ENCODE results near the gene URB1.

Gene URB1

DNA sequence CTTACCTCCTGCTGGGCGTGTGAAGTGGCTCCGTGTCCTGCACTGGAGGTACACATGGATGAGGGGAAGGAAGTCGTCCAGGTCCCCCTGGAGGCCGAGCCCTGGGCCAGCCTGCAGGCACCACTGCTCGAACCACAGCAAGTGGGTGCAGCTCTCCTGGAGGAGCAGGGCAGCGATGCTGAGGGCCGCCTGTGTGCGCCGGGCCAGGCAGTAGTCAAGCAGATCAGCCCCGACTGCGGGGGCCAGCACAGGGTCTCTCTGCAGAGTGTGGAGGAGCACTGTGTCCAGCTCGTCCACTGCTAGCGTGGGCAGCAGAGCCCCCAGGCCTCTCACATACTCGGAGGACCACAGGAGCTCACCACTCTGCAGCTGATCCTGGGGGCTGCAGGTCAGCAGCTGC lies 45.9 kb downstream of the URB1 start:
- no peak for DNase-seq (ENCODE audit: extremely low read depth in 1 of 2, low read depth in 1 of 2)

GRCh38 chr21:32340863-32341848 lies 51.7 kb downstream of the URB1 start:
- DNase-seq (ENCODE audit: extremely low read depth in 1 of 2, low read depth in 1 of 2), result no peak

DNA sequence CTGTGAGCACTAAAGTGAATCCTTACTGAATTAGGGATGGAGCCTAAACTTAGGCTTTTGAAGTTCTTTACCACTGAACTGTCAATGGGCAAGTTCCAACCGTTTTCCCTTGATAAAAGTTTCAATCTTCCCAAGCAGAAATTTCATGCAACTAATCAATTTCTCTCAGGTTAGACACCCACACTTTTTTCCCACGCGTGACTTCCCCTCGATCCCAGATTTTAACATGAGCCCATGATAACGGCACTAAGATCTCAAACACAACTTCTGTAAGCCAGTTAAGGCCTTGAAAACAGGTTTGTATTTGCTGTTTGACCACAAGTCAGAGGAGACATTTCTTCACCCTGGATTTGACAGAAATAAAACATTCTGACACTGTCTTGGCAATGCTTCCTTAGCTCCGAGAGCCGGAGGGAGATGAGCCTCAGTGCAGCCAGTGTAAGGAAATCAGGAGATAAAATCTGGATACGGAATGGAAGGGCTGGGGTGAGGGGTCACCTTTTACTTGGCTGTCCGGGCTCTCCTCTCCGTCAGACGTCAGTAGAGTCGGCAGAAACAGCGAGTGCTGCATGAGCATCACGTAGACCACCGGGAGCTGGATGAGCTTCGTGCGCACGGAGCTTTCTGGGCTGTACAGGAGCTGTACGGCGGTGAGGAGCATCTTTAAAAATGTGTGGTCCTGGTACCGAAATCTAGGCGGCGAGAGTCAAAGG lies 54.4 kb downstream of the URB1 start:
- no peak for DNase-seq (ENCODE audit: extremely low read depth in 1 of 2, low read depth in 1 of 2)

DNA sequence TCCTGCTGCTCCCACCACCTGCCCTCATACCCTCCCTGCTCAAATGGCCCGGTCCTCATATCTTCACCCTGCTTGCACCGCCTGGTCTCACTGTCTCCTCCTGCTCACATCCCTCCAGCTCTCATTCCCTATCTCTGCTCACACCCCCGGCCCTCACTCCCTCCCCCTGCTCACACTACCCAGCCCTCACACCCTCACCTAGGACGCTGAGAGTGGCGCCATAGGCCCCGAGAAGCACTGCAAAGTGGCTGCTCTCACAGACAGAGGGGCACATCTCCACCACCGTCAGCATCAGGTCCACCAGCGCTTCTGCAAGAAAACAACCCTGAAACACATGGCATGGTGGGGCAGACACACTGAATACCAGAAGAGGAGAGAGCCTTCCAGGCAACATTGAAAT lies 55.6 kb downstream of the URB1 start:
- DNase-seq (ENCODE audit: extremely low read depth in 1 of 2, low read depth in 1 of 2), result no peak

- no peak for DNase-seq (ENCODE audit: extremely low read depth in 1 of 2, low read depth in 1 of 2)
These were observed 56.1 kb downstream of the URB1 start for GRCh38 chr21:32336711-32337110.

GRCh38 chr21:32335601-32336575 lies 56.9 kb downstream of the URB1 start:
- DNase-seq (ENCODE audit: extremely low read depth in 1 of 2, low read depth in 1 of 2), result no peak

DNA sequence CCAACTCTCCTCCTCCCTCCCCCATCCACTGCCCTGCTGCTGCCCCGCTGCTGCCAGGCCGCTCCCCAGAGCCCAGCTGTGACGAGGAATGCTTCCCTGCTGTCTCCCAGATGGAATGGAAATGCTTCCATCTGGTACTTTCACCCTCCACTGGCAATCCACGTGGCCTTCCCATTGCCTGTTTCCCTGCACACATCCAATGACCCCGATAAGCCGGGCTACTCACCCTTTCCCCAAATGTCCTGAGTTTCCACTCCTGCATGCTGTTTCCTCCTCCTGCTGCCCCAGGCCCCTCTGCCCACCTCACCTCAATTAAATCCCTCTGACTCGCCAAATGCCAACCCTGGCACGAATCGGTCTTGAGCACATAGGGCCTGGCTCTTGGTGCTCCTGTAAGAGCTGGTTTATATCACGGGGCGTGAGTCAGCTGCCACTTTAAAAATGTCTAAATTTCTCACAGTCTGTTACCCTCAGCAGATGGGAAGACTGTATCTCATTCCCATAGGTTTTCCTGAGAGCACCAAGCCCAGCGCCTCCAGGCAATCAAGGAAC lies 57.8 kb downstream of the URB1 start:
- DNase-seq (ENCODE audit: extremely low read depth in 1 of 2, low read depth in 1 of 2), result no peak

GRCh38 chr21:32333953-32334673 lies 58.7 kb downstream of the URB1 start:
- no peak for DNase-seq (ENCODE audit: extremely low read depth in 1 of 2, low read depth in 1 of 2)

DNA sequence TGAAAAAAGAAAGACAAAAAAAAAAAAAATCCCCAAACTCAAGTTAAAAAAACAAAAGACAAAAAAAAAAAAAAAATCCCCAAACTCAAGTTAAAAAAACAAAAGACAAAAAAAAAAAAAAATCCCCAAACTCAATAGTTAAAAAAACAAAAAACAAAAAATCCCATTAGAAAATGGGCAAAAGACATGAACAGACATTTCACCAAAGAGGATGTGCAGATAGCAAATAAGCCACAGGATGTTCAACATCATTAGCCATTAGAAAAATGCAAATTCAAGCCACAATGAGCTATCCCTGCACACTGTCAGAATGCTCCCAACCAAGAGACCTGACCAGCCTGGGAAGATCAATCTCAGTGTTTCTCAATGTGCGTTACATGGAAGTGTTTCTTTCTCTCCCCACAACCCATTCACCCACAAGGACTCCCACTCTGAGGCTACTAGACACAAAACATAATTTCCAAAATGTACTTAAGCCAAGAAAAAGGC lies 60.3 kb downstream of the URB1 start:
- no peak for DNase-seq (ENCODE audit: extremely low read depth in 1 of 2, low read depth in 1 of 2)

DNA sequence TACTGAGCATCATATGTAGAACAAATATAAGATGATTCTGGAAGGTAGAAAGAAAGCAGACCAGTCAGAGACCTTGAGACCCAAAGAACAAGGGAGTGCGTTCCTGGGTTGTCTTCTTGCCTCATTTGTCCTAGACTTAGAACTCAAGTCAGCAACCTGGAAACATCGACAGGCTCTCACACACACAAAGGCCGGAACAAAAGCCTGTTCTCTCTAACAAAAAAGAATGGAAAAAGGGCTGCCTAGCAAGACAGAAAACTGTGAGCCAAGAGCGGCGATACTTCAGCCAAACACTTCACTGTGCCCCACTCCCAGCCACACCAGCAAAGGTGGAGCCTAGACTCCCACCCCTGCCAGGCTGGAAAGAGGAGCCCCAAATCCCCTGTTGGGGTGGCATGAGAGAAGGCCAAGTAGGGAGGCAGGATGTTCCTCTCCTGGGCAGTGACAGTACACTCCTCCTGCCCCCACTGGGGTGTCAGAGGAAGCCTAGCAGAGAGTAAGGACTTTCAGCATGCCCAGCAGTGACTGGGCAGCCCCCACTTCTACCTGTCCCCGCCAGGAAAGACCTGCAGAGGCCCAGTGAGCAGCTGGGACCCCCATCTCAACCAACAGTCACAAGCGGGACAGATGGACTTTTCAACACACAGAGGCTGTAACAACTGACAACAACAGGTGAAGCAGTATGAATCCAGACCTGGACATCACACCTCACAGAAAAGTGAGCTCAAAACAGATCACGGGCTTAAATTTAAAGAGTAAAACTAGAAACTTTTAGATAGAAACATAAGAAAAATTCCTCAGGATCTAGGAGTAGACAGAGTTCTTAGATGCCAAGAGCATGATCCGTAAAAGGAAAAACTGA lies 61.1 kb downstream of the URB1 start:
- DNase-seq (ENCODE audit: extremely low read depth in 1 of 2, low read depth in 1 of 2), result no peak

- no peak for DNase-seq (ENCODE audit: extremely low read depth in 1 of 2, low read depth in 1 of 2)
These were observed 62.0 kb downstream of the URB1 start for GRCh38 chr21:32330784-32331311.

- no peak for DNase-seq (ENCODE audit: extremely low read depth in 1 of 2, low read depth in 1 of 2)
These were observed 63.0 kb downstream of the URB1 start for GRCh38 chr21:32329776-32330175.

GRCh38 chr21:32329331-32329730 lies 63.5 kb downstream of the URB1 start:
- no peak for DNase-seq (ENCODE audit: extremely low read depth in 1 of 2, low read depth in 1 of 2)

GRCh38 chr21:32328595-32328994 lies 64.2 kb downstream of the URB1 start:
- DNase-seq (ENCODE audit: extremely low read depth in 1 of 2, low read depth in 1 of 2), result no peak

DNA sequence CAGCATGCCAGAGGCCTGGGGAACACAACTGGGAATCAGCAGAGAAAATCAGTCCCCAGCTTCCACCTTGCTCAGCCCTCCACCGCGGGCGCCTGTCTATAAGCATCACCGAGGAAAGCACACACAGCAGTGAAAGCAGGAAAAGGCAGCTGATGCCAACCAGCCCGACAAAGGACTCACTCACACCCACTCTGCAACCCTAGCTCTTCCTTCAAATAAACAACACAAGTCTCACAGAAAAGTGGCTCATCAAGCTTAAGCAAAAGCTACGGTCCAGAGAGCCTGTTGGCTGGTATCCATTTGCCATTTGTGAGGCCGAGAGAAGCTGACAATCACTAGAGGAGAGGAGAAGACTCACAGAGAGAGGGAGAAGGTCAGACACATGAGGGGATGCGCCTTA lies 67.1 kb downstream of the URB1 start:
- no peak for DNase-seq (ENCODE audit: extremely low read depth in 1 of 2, low read depth in 1 of 2)

- no peak for DNase-seq (ENCODE audit: extremely low read depth in 1 of 2, low read depth in 1 of 2)
These were observed 70.1 kb downstream of the URB1 start for GRCh38 chr21:32322676-32323075.

- DNase-seq (ENCODE audit: extremely low read depth in 1 of 2, low read depth in 1 of 2), result no peak
These were observed 70.7 kb downstream of the URB1 start for GRCh38 chr21:32322103-32322502.

- DNase-seq (ENCODE audit: extremely low read depth in 1 of 2, low read depth in 1 of 2), result no peak
These were observed 71.3 kb downstream of the URB1 start for GRCh38 chr21:32321480-32321879.

DNA sequence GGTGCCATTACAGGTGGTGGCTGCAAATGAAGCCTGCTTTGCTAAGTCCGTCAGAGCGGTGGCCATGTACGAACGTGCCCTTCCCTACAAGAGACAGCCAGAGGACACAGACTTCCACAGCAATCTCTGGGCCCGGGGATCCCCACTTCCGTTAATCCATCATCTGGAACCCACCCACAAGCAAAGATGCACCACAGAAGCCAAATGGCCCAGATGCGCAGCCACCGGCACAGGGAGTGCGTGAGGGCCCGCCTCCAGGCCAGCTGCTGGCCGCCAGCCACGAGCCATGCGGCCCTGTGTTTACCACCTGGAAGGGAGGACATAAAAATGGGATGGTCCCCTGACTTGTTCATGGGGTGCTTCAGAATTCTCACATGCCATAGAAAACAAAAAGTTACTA lies 72.1 kb downstream of the URB1 start:
- no peak for DNase-seq (ENCODE audit: extremely low read depth in 1 of 2, low read depth in 1 of 2)
